Type B pancreatic cell (in vitro differentiated cells): ENCODE data around the gene THOC5. TPM values are rescaled to one million over a fixed set of nuclear protein-coding genes. Genes with fewer than 3 reads are reported as not detected.
"Not testable (repeated sequence)": the region's sequence is repeated elsewhere in the genome, so short reads cannot be mapped to it uniquely, and the experiment has no call there.

ENCODE experiments used
- DNase-seq: peaks from one replicate; pipeline ENCODE4 v3.0.0; 2021; ENCODE audit warnings: mixed read lengths; ENCODE audit not compliant: unreplicated experiment; ENCODE audit errors: extremely low spot score
- H3K27ac Mint-ChIP-seq: 2 replicates; pipeline ENCODE4 v1.8.0; 2021; ENCODE audit warnings: mild to moderate bottlenecking, mixed read lengths
- H3K27me3 Mint-ChIP-seq: 2 replicates; pipeline ENCODE4 v1.8.0; 2021; ENCODE audit warnings: mixed read lengths
- H3K36me3 Mint-ChIP-seq: 2 replicates; pipeline ENCODE4 v1.8.0; 2021; ENCODE audit warnings: mixed read lengths
- H3K4me1 Mint-ChIP-seq: one replicate; pipeline ENCODE4 v1.8.0; 2021; ENCODE audit warnings: mixed read lengths; ENCODE audit not compliant: unreplicated experiment
- H3K4me3 Mint-ChIP-seq: 2 replicates; pipeline ENCODE4 v1.8.0; 2021; ENCODE audit warnings: mild to moderate bottlenecking, mixed read lengths
- H3K9me3 Mint-ChIP-seq: 2 replicates; pipeline ENCODE4 v1.8.0; 2021; ENCODE audit warnings: mixed read lengths
- total RNA-seq: library from RNA; stranded (reverse); gene quantifications from 2 replicates; pipeline ENCODE4 v1.2.1, GENCODE V29; 2021; ENCODE audit warnings: low replicate concordance
- TF ChIP-seq, protein P1 (sequence below): fragments of 200-600 bp; sonication (generic); conservative IDR thresholded peaks from 2 replicates; pipeline ENCODE4 v1.5.0; 2021; ENCODE audit warnings: antibody characterized with exemption, mild to moderate bottlenecking

Gene THOC5
- total RNA-seq, 1 donor from 2014 or later: 53.5 TPM

DNA sequence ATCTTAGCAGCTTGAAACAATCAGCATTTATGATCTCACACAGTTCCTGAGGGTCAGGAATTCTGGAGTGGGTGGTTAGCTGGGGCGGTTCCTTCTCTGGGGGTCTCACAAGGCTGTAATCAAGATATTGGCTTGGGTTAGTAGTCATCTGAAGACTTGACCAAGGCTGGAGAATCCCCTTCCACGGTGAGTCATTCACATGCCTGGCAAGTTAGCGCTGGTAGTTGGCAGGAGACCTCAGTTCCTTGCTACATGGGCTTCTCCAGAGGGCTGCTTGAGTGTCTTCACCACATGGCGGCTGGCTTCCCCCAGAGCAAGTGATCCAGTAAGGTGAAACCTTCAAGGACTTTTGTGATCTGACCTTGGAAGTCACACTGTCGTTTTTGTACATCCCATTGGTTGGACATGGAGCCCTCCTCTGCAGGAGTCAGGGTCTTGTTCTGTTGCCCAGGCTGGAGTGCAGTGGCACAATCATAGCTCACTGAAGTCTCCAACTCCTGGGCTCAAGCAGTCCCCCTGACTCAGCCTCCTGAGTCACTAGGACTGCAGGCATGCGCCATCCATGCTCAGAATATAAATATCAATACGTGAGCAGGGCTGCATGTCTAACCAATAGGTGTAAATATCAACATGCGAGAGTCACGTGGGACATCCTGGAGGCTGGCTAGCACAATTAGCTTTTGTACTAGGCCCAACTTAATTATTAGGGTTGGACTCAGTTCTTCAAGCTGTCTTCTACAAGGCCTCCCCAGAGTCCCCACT, 34.6 kb upstream of the THOC5 start:
- Mint-ChIP-seq H3K27ac (no peak overlapping the region), H3K27me3 (no peaks in the 10 kb centered on the region), H3K36me3 (no peaks in the 10 kb centered on the region), H3K4me3 (no peak overlapping the region), H3K9me3 (no peaks in the 10 kb centered on the region), H3K4me1 (no peaks in the 10 kb centered on the region)
- TF ChIP-seq, protein P1, sequence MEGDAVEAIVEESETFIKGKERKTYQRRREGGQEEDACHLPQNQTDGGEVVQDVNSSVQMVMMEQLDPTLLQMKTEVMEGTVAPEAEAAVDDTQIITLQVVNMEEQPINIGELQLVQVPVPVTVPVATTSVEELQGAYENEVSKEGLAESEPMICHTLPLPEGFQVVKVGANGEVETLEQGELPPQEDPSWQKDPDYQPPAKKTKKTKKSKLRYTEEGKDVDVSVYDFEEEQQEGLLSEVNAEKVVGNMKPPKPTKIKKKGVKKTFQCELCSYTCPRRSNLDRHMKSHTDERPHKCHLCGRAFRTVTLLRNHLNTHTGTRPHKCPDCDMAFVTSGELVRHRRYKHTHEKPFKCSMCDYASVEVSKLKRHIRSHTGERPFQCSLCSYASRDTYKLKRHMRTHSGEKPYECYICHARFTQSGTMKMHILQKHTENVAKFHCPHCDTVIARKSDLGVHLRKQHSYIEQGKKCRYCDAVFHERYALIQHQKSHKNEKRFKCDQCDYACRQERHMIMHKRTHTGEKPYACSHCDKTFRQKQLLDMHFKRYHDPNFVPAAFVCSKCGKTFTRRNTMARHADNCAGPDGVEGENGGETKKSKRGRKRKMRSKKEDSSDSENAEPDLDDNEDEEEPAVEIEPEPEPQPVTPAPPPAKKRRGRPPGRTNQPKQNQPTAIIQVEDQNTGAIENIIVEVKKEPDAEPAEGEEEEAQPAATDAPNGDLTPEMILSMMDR: no peak
- DNase-seq: no peak

DNA sequence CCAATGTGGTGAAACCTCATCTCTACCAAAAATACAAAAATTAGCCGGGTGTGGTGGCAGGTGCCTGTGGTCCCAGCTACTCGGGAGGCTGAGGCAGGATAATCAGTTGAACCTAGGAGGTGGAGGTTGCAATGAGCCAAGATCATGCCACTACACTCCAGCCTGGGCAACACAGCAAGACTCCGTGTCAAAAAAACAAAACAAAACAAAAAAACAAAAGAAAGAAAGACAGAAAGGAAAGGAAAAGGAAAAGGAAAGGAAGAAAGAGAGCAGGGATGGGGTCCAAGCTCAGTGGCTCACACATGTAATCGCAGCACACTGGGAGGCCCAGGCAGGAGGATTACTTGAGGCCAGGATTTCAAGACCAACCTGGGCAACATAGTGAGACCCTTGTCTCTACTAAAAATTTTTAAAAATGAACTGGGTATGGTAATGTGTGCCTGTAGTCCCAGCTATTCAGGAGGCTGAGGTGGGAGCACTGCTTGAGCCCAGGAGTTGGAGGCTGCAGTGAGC, 32.7 kb upstream of the THOC5 start:
- H3K4me3 Mint-ChIP-seq, H3K27ac Mint-ChIP-seq, H3K9me3 Mint-ChIP-seq, H3K27me3 Mint-ChIP-seq, H3K36me3 Mint-ChIP-seq, H3K4me1 Mint-ChIP-seq, DNase-seq: not testable (repeated sequence)

DNA sequence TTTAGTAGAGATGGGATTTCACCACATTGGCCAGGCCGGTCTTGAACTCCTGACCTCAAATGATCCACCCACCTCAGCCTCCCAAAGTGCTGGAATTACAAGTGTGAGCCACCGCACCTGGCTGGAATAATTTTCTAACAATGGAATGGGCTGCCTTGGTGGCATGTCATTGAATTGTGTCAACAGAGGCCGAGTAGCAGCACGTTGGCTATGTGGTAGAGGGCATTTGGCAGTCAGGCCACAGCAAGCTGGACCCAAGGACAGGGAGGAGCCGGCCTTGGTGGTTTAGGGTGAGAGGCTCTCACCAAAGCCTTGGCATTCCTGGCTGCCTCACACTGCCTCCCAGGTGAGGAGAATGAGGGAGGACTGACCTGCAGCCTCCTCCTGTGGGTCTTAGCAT, 31.4 kb upstream of the THOC5 start:
- DNase-seq: no peak
- Mint-ChIP-seq H3K9me3 (no peaks in the 10 kb centered on the region), H3K27ac (no peak overlapping the region), H3K27me3 (no peaks in the 10 kb centered on the region), H3K4me3 (no peak overlapping the region), H3K4me1 (peaks cover 9% of the 10 kb centered on the region), H3K36me3 (peaks cover under 1% of the 10 kb centered on the region)
- TF ChIP-seq, protein P1: no peak

DNA sequence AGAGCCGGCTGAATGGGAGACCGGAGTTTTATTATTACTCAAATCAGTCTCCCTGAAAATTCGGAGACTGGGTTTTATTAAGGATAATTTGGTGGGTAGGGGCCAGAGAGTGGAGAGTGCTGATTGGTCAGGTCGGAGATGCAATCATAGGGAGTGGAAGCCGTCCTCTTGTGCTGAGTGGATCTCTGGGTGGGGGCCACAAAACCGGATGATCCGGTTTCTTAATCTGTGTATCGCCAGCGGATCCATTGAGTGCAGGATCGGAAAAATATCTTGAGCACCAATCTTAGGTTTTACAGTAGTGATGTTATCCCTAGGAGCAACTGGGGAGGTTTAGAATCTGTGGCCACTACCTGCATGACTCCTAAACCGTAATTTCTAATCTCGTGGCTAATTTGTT, 28.2 kb upstream of the THOC5 start:
- peak overlapping the region; percentile 97 for H3K4me3 Mint-ChIP-seq

DNA sequence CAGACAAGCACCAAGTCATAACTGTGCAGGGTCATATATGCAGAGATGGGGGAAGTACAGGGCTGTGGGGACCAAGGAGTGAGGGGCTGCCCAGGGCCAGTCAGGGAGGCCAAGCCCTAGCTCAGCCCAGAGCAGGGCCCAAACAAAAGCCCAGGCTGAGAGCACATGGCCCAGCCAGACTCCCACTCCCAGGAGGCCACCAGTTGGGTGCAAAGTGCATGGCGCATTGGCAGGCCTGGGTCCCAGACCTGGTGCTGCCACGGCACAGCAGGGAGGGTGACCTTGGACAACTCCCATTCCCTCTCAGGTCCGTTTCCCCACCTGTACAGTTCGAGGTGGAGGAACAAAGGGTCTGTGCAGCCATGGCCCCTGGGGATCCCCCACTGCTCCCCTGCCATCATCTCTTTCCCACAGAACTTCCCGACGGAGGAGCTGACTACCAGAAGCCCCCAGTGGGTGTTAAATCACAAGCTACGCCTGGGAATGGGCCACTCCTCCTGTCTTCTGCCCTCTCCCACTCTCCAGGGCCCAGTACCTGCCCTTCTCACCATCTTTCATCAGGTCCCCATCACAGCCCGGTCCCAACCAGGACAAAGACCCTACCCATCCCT, 26.7 kb upstream of the THOC5 start:
- Mint-ChIP-seq H3K36me3 (peaks cover 3% of the 10 kb centered on the region), H3K27me3 (no peaks in the 10 kb centered on the region), H3K27ac (peak overlapping the region; percentile 89), H3K4me3 (peak overlapping the region; percentile 97), H3K9me3 (no peaks in the 10 kb centered on the region), H3K4me1 (peaks cover 11% of the 10 kb centered on the region)
- peak; percentile 72 for DNase-seq
- TF ChIP-seq, protein P1: no peak

More for the DNA sequence above, 28.2 kb upstream of the THOC5 start:
- Mint-ChIP-seq H3K4me1 (peaks cover 11% of the 10 kb centered on the region), H3K27ac (peak overlapping the region; percentile 25), H3K36me3 (peaks cover 3% of the 10 kb centered on the region), H3K9me3 (no peaks in the 10 kb centered on the region), H3K27me3 (no peaks in the 10 kb centered on the region)
- DNase-seq: no peak
- TF ChIP-seq, protein P1: no peak
